ENCODE results near the gene SORCS2.

Gene SORCS2

DNA sequence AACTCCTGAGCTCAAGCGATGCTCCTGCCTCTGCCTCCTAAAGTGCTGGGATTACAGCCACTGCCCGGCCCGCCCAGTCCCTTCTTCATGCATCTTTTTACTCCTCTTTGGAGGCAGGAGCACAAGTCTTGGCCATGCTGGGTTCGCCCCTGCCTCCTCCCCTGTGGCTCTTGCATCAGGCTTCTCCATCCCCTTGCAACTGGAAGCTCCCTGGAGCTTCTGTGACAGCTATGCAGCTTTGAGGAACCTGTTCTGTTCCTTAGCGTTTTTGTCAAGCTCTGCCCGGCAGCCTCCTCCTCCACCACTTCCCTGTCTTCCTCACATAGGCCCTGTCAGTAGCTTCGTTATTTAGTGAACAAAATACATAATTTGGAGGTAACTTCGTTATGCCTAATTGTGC is 168.5 kb downstream of the SORCS2 start:
- DNase-seq (ENCODE audit: low spot score), result no peak
- TF ChIP-seq, protein P1, sequence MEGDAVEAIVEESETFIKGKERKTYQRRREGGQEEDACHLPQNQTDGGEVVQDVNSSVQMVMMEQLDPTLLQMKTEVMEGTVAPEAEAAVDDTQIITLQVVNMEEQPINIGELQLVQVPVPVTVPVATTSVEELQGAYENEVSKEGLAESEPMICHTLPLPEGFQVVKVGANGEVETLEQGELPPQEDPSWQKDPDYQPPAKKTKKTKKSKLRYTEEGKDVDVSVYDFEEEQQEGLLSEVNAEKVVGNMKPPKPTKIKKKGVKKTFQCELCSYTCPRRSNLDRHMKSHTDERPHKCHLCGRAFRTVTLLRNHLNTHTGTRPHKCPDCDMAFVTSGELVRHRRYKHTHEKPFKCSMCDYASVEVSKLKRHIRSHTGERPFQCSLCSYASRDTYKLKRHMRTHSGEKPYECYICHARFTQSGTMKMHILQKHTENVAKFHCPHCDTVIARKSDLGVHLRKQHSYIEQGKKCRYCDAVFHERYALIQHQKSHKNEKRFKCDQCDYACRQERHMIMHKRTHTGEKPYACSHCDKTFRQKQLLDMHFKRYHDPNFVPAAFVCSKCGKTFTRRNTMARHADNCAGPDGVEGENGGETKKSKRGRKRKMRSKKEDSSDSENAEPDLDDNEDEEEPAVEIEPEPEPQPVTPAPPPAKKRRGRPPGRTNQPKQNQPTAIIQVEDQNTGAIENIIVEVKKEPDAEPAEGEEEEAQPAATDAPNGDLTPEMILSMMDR (IDR thresholded peaks at IDR 0.05; ENCODE audit: borderline replicate concordance, control extremely low read depth, extremely low read depth, insufficient read depth, missing control alignments), result no peak
- in situ Hi-C loops (cut with MboI; ENCODE audit: low sequenced_read_pairs, unreplicated experiment), result no loop called here

DNA sequence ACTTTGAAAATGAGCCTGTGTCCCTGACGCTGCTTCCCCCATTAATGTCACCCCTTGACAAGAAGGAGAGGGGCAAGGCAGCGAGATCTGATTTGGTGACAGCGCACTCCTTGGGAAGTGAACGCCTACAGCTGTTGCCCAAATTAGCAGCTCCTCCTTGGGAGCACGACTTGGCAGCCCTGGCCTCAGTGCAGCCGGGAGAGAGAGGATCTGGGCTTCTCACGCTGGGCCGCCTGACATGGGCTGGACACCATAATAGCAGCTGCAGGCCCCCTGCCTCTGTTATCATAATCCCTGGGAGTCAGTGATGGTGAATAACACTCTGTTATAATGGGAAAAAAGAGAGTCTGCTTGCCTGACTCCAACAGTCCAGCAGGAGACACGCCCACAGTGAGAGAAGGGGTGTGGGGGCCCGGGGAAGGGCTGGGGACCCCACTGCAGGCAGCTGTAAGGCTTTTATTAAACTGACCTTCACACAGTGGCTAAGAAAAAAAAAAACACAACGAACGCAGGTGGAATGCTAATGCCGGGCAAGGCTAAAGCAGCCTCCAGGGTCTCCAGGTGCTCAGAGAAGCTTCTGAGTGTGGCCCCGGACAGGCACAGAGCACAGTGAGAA is 169.1 kb downstream of the SORCS2 start:
- in situ Hi-C loops (cut with MboI; ENCODE audit: low sequenced_read_pairs, unreplicated experiment), result no loop called here

DNA sequence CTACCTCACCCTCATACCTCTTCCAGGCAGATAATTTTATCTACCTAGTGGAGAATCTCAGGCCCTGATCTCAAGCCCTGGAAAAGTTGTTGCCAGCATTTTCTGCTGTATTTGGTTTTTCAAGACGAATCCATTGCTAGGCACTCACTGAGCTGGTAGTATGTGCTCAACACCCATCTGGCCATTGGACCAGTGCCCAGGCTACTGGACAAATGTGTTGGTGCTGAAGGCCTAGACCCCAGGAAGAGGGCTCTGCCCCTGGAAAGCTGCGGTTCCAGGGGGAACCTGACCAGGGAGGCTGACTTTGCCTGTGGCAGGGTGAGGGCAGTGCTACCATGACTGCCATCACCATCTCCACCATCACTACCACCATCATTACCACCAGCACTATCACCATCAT is 170.0 kb downstream of the SORCS2 start:
- TF ChIP-seq, protein P1 (IDR thresholded peaks at IDR 0.05; ENCODE audit: borderline replicate concordance, control extremely low read depth, extremely low read depth, insufficient read depth, missing control alignments), result no peak
- DNase-seq (ENCODE audit: low spot score), result no peak
- in situ Hi-C loops (cut with MboI; ENCODE audit: low sequenced_read_pairs, unreplicated experiment), result no loop called here

More for the DNA sequence above, 169.1 kb downstream of the SORCS2 start:
- no peak for DNase-seq (ENCODE audit: low spot score)
- TF ChIP-seq, protein P1 (IDR thresholded peaks at IDR 0.05; ENCODE audit: borderline replicate concordance, control extremely low read depth, extremely low read depth, insufficient read depth, missing control alignments), result no peak

DNA sequence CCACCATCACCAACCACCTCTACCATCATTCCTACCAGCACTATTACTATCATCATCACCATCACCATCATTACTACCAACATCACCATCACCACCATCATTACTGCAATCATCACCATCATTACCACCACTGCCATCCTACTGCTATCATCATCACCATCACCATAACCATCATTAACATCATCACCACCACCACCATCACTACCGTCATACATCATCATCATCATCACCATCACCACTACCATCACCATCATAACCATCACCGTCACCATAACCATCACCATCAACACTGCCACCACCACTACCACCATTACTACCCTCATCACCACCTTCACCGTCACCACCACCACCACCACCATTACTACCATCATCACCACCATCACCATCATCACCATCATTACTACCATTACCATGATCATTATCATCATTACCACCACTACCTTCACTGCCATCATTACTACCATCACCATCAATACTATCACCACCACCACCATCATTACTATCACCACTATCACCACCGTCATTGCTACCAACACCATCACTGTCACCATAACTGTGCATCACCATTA is 170.6 kb downstream of the SORCS2 start:
- TF ChIP-seq, protein P1 (IDR thresholded peaks at IDR 0.05; ENCODE audit: borderline replicate concordance, control extremely low read depth, extremely low read depth, insufficient read depth, missing control alignments), result no peak
- DNase-seq (ENCODE audit: low spot score), result no peak
- in situ Hi-C loops (cut with MboI; ENCODE audit: low sequenced_read_pairs, unreplicated experiment), result no loop called here

DNA sequence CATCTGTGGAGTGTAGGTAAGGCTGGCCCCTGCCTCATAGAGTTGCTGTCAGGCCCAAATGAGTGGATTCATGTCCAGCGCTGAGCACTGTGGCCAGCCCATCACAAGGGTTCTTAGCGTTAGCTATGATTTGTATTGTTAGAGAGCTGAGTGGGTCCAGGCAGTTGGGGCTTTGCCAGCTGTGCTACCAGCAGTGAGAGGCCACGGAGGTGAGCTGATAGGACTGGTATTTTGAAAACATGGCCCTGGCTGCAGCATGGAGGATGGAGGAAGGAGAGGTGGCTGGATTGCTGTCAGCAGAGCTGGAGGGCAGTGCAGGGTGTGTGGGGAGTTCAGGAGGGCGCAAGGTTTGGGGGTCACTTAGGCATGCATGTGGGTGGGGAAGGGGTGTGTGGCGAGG is 172.6 kb downstream of the SORCS2 start:
- TF ChIP-seq, protein P1 (IDR thresholded peaks at IDR 0.05; ENCODE audit: borderline replicate concordance, control extremely low read depth, extremely low read depth, insufficient read depth, missing control alignments), result no peak
- in situ Hi-C loops (cut with MboI; ENCODE audit: low sequenced_read_pairs, unreplicated experiment), result no loop called here
- no peak for DNase-seq (ENCODE audit: low spot score)

DNA sequence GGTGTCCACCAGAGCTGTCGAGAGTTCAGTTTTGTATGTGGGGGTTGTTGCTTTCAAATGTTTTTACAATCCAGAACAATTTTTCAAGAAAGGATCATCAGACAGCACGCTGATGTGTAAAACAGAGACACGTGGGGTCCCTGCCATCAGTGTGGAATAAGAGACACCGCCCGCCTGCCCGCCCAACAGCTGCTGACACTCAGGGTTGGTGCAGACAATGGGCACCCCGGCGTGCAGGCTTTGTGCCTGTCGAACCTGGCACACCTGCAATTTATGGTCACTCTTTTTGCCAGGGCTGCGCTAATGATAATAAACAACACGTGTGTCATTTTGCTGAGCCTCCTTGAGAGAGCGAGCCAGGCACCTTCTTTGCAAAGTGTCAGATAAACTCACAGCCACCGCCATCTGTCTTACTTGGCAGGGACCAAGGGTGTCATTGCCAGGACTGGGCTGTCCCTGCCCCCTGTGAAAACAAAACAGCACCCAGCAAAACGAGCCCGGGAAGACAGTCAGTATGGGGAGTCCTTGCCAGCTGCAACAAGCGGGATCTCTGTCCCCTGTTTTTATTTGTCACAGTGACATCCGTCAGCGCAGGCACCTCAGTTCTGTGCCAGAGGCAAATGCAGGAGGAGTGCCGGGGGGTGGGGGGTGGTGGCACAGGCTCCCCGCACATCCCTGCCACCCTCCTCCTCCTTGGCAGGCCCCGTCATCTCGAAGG is 173.3 kb downstream of the SORCS2 start:
- TF ChIP-seq, protein P1 (IDR thresholded peaks at IDR 0.05; ENCODE audit: borderline replicate concordance, control extremely low read depth, extremely low read depth, insufficient read depth, missing control alignments), result no peak
- no peak for DNase-seq (ENCODE audit: low spot score)
- in situ Hi-C loops (cut with MboI; ENCODE audit: low sequenced_read_pairs, unreplicated experiment), result no loop called here

Measured in GM13976 (cell line).